Neuronal stem cell (in vitro differentiated cells): ENCODE results near the gene CTSH.

Experiments used
- DNase-seq: peaks from one replicate; pipeline ENCODE4 v3.0.0-alpha.2; 2013; ENCODE audit warnings: low spot score
- H2AFZ ChIP-seq: one replicate; pipeline ENCODE4 v1.6.1; 2013; ENCODE audit warnings: mild to moderate bottlenecking, low read length, inconsistent platforms
- H2AK5ac ChIP-seq: 2 replicates; pipeline ENCODE4 v1.6.1; 2013; ENCODE audit warnings: low read depth, mild to moderate bottlenecking, inconsistent platforms, low read length, moderate library complexity, mixed read lengths
- H2BK120ac ChIP-seq: 2 replicates; pipeline ENCODE4 v1.6.1; 2013; ENCODE audit warnings: low read depth, mild to moderate bottlenecking, inconsistent platforms, low read length, moderate library complexity, mixed read lengths
- H2BK12ac ChIP-seq: one replicate; pipeline ENCODE4 v1.6.1; 2013; ENCODE audit warnings: low read length, inconsistent platforms
- H2BK15ac ChIP-seq: 2 replicates; pipeline ENCODE4 v1.6.1; 2013; ENCODE audit warnings: mild to moderate bottlenecking, low read length, inconsistent platforms, mixed read lengths
- H2BK5ac ChIP-seq: one replicate; pipeline ENCODE4 v1.6.1; 2013; ENCODE audit warnings: inconsistent platforms, mild to moderate bottlenecking, low read length, moderate library complexity
- H3K14ac ChIP-seq: one replicate; pipeline ENCODE4 v1.6.1; 2013; ENCODE audit warnings: low read length, inconsistent platforms
- H3K18ac ChIP-seq: 2 replicates; pipeline ENCODE4 v1.6.1; 2013; ENCODE audit warnings: low read length, inconsistent platforms
- H3K23ac ChIP-seq: 2 replicates; pipeline ENCODE4 v1.6.1; 2013; ENCODE audit warnings: low read depth, mild to moderate bottlenecking, mixed read lengths, low read length, inconsistent platforms; ENCODE audit not compliant: poor library complexity
- H3K27ac ChIP-seq: replicated peaks from 3 replicates; pipeline ENCODE4 v1.5.1; 2013; ENCODE audit warnings: low read length, inconsistent platforms
- H3K27me3 ChIP-seq, 3 experiments: 2 replicates each; pipeline ENCODE4 v1.6.1; 2013; ENCODE audit warnings: low read length in 3 of 3, mild to moderate bottlenecking in 2 of 3, inconsistent platforms in 1 of 3, low read depth in 1 of 3, mixed read lengths in 1 of 3, moderate library complexity in 1 of 3; ENCODE audit not compliant: control insufficient read depth in 3 of 3, insufficient read depth in 3 of 3
- H3K36me3 ChIP-seq, 2 donors: replicated peaks in 1 of 2; 2 replicates each; pipeline ENCODE4 v1.6.1; 2013; ENCODE audit warnings: low read length in 2 of 2; ENCODE audit not compliant: control insufficient read depth in 2 of 2, insufficient read depth in 2 of 2
- H3K4ac ChIP-seq: 2 replicates; pipeline ENCODE4 v1.6.1; 2013; ENCODE audit warnings: inconsistent platforms, mild to moderate bottlenecking, low read length, moderate library complexity
- H3K4me1 ChIP-seq, 2 donors: 1 replicate in 1 of 2; 2 replicates in 1 of 2; pipeline ENCODE4 v1.6.1; 2013; ENCODE audit warnings: low read length in 2 of 2, low read depth in 1 of 2; ENCODE audit not compliant: control insufficient read depth in 2 of 2, insufficient read depth in 1 of 2
- H3K4me2 ChIP-seq: one replicate; pipeline ENCODE4 v1.6.1; 2013; ENCODE audit warnings: mild to moderate bottlenecking, low read length, inconsistent platforms; ENCODE audit not compliant: insufficient read depth, poor library complexity, severe bottlenecking
- H3K4me3 ChIP-seq, 2 donors: 2 replicates each; pipeline ENCODE4 v1.5.1; 2013; ENCODE audit warnings: low read length in 2 of 2, mild to moderate bottlenecking in 2 of 2, inconsistent platforms in 1 of 2, moderate library complexity in 1 of 2
- H3K79me1 ChIP-seq: one replicate; pipeline ENCODE4 v1.6.1; 2013; ENCODE audit warnings: low read depth, mild to moderate bottlenecking, inconsistent platforms, low read length, moderate library complexity
- H3K9ac ChIP-seq: one replicate; pipeline ENCODE4 v1.6.1; 2013; ENCODE audit warnings: mild to moderate bottlenecking, low read depth, low read length, inconsistent platforms; ENCODE audit not compliant: poor library complexity
- H3K9me3 ChIP-seq, 2 donors: replicated peaks in 1 of 2; 2 replicates each; pipeline versions ENCODE3 to v1.6.1; 2013; ENCODE audit warnings: low read length in 2 of 2, mild to moderate bottlenecking in 2 of 2, inconsistent platforms in 1 of 2, low read depth in 1 of 2, mixed read lengths in 1 of 2, moderate library complexity in 1 of 2; ENCODE audit not compliant: control insufficient read depth in 2 of 2, insufficient read depth in 1 of 2
- H4K8ac ChIP-seq: one replicate; pipeline ENCODE4 v1.6.1; 2013; ENCODE audit warnings: low read depth, mild to moderate bottlenecking, inconsistent platforms, low read length, moderate library complexity
- H4K91ac ChIP-seq: one replicate; pipeline ENCODE4 v1.6.1; 2013; ENCODE audit warnings: low read length, low read depth, mild to moderate bottlenecking, inconsistent platforms; ENCODE audit not compliant: poor library complexity
- WGBS, 2 donors: extraction: QIAGEN DNeasy Blood & Tissue Kit; methylation state at CpG; one replicate each; pipeline ENCODE4 v1.1.7; 2013; ENCODE audit warnings: missing lambda C conversion rate in 2 of 2, mixed read lengths in 1 of 2; ENCODE audit not compliant: insufficient read length in 2 of 2, insufficient replicate concordance in 1 of 2; ENCODE audit errors: extremely low coverage in 2 of 2; 5-methylcytosine and 5-hydroxymethylcytosine counted together

Gene CTSH

GRCh38 chr15:78927077-78927790, 17.6 kb downstream of the CTSH start:
- Histone ChIP-seq H3K4ac (no peak overlapping the region), H2AK5ac (no peak overlapping the region), H3K79me1 (peaks cover 2% of the 10 kb centered on the region), H3K36me3 (peaks cover 19 to 32% of the 10 kb centered on the region in 2 donors), H2BK12ac (no peak overlapping the region), H2BK5ac (no peak overlapping the region), H3K14ac (no peak overlapping the region), H3K27ac (no peak overlapping the region), H3K4me2 (no peak overlapping the region), H2BK15ac (no peak overlapping the region), H3K9me3 (no peaks in the 10 kb centered on the region), H3K23ac (peak overlapping the region; percentile 83), H3K4me3 (no peak overlapping the region), H3K4me1 (no peaks in the 10 kb centered on the region), H3K18ac (no peak overlapping the region), H2BK120ac (no peak overlapping the region), H4K8ac (no peak overlapping the region), H3K9ac (no peak overlapping the region), H4K91ac (peak overlapping the region; percentile 48), H2AFZ (no peak overlapping the region), H3K27me3 (no peaks in the 10 kb centered on the region)
- WGBS, 2 donors, result no CpG with 5 or more reads among the region's 17 CpGs
- no peak for DNase-seq

DNA sequence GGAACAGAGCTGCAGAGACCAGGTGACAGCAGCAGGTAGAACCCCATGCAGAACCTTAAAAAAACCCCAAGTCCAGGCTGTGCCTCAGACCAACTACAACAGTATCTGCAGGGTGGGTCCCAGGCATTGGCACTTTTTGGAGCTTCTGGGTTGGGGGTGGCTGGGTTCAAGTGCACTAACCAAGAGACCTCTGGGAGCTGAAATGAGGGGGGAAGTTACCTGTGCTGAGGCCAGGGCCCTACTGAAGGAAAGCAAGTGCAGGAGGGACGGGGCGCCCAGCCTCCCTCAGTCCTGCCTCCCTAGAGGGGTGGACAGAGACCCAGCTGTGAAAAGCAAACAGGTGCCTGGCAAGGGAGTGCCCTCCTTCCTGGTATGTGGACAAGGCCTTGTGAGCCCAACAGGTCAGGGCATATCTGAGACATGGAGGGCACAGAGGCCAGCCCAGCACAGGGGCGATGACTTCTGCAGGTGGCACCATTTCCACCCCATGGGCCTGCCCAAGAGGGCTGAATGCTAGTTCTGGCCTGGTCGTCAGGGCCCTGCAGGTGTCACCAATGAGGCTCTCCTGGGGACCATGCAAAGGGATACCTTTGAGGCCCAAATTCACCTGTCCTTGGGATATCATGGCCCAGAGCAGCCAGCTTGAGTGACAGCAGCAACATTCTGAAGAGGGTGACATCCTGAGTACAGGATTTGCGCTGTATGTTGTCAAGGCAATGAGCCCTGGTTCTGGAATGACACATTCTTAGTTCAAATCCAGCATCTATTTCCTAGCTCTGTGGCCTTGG, 18.7 kb downstream of the CTSH start:
- Histone ChIP-seq H2AK5ac (no peak overlapping the region), H2BK5ac (no peak overlapping the region), H3K27me3 (no peaks in the 10 kb centered on the region), H3K4ac (no peak overlapping the region), H3K79me1 (no peaks in the 10 kb centered on the region), H3K36me3 (peaks cover 30 to 42% of the 10 kb centered on the region in 2 donors), H3K18ac (no peak overlapping the region), H2BK15ac (no peak overlapping the region), H4K91ac (no peak overlapping the region), H3K9me3 (no peaks in the 10 kb centered on the region), H3K14ac (no peak overlapping the region), H2BK12ac (no peak overlapping the region), H3K4me2 (no peak overlapping the region), H4K8ac (no peak overlapping the region), H3K27ac (no peak overlapping the region), H3K9ac (no peak overlapping the region), H3K4me3 (no peak overlapping the region), H3K4me1 (no peaks in the 10 kb centered on the region), H2AFZ (no peak overlapping the region), H3K23ac (peak overlapping the region; percentile 44), H2BK120ac (no peak overlapping the region)
- DNase-seq, result no peak
- no CpG with 5 or more reads among the region's 5 CpGs for WGBS, 2 donors

DNA sequence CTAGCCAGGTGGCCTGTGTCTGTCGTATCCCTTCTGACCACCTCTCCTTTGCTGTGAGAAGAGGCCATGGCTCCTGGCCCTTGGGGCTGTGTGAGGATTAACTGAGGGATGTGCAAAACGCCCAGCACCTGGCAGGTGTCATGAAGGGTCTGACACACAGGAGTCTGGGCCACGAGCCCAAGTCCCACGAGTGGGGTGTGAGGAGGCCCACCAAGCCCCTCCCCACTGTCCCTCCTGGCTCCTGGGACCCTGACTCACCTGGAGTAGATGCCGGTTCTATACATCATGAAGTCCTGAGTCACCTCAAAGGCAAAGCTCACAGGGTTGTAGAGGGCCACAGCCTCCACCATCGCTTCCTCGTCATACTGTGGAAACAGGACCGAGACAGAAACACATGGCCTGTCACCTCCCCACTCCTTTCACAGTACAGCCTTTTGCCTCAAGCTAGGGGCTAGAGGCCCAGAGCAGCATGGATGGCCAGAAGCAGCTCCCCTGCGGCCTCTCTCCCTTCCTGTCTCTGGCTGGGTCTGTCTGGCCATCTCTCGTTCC, 19.7 kb downstream of the CTSH start:
- Histone ChIP-seq H2AFZ (no peak overlapping the region), H2BK120ac (no peak overlapping the region), H3K9me3 (no peaks in the 10 kb centered on the region), H4K91ac (no peak overlapping the region), H2BK12ac (no peak overlapping the region), H2AK5ac (no peak overlapping the region), H3K4ac (no peak overlapping the region), H4K8ac (no peak overlapping the region), H3K79me1 (no peaks in the 10 kb centered on the region), H3K27ac (no peak overlapping the region), H2BK5ac (no peak overlapping the region), H3K18ac (no peak overlapping the region), H3K23ac (no peak overlapping the region), H3K4me2 (no peak overlapping the region), H3K14ac (no peak overlapping the region), H3K9ac (no peak overlapping the region), H3K4me1 (no peaks in the 10 kb centered on the region), H2BK15ac (no peak overlapping the region), H3K36me3 (peaks cover 31 to 49% of the 10 kb centered on the region in 2 donors), H3K27me3 (no peaks in the 10 kb centered on the region), H3K4me3 (no peak overlapping the region)
- WGBS, 2 donors, result no CpG with 5 or more reads among the region's 10 CpGs
- DNase-seq, result no peak
